Mammary epithelial cell (primary cell): Measurements from ENCODE around the gene FNDC3B.

Experiments used
- EZH2 ChIP-seq: IDR thresholded peaks from 2 replicates; pipeline ENCODE4 v1.6.1; 2012; ENCODE audit warnings: low read length, inconsistent platforms, borderline replicate concordance
- TF ChIP-seq, protein P1 (sequence below), 2 donors: IDR thresholded peaks in 1 of 2; conservative IDR thresholded peaks in 1 of 2; 2 replicates each; pipeline ENCODE4 v1.5.1; 2011 to 2012; ENCODE audit warnings: inconsistent platforms in 2 of 2, low read length in 2 of 2, mild to moderate bottlenecking in 2 of 2, control low read depth in 1 of 2, low read depth in 1 of 2; ENCODE audit not compliant: insufficient read depth in 1 of 2; ENCODE audit errors: extremely low read depth in 1 of 2

DNA sequence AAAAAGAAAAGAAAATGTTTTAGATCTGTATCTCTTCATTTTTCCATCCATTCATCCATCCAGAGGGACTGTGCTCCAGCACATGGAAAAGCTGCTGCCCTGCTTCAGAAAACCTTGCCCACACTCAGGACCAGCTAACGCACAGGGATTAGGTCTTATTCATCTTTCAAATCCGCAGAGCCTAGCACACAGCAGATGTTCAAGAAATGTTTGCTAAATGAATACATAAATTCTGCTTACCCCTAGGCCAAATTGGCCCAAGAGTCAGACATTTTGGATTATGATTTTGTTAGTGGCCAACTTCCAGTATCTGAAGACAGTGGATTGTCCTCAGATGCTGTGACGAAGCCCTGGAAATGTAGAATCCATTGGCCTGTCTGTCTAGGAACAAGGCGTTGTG, 337.5 kb downstream of the FNDC3B start:
- TF ChIP-seq, protein P1, sequence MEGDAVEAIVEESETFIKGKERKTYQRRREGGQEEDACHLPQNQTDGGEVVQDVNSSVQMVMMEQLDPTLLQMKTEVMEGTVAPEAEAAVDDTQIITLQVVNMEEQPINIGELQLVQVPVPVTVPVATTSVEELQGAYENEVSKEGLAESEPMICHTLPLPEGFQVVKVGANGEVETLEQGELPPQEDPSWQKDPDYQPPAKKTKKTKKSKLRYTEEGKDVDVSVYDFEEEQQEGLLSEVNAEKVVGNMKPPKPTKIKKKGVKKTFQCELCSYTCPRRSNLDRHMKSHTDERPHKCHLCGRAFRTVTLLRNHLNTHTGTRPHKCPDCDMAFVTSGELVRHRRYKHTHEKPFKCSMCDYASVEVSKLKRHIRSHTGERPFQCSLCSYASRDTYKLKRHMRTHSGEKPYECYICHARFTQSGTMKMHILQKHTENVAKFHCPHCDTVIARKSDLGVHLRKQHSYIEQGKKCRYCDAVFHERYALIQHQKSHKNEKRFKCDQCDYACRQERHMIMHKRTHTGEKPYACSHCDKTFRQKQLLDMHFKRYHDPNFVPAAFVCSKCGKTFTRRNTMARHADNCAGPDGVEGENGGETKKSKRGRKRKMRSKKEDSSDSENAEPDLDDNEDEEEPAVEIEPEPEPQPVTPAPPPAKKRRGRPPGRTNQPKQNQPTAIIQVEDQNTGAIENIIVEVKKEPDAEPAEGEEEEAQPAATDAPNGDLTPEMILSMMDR (conservative IDR thresholded peaks at IDR 0.05 in 1 of 2, IDR thresholded peaks at IDR 0.05 in 1 of 2; ENCODE audit: extremely low read depth in 1 of 2, insufficient read depth in 1 of 2, low read depth in 1 of 2, low read length in 2 of 2): no peak
- no peak for TF ChIP-seq EZH2
